Ovary (tissue), 3 donors: Measurements from ENCODE around the gene SMURF1.

Experiments used
- CTCF ChIP-seq, 3 donors: fragments of 450-650 bp in 2 of 3; fragments of 200-600 bp in 1 of 3; IDR thresholded peaks; one replicate each; pipeline versions ENCODE4 v1.5.1 to v1.8.0; 2016 to 2022; ENCODE audit warnings: antibody characterized with exemption in 3 of 3, mild to moderate bottlenecking in 1 of 3
- EP300 ChIP-seq: sonication (generic); formaldehyde crosslinking; IDR thresholded peaks from one replicate; pipeline ENCODE4 v1.6.1; 2017; ENCODE audit warnings: antibody characterized with exemption
- POLR2A ChIP-seq: fragments of 450-650 bp; IDR thresholded peaks from one replicate; pipeline ENCODE4 v1.6.1; 2017; ENCODE audit warnings: antibody characterized with exemption, mild to moderate bottlenecking, moderate library complexity
- donor health status: DM: no; HTN: no; CAD: no.

GRCh38 chr7:99188221-99188620, 44.3 kb upstream of the SMURF1 start:
- no peak for TF ChIP-seq CTCF (IDR thresholded peaks at IDR 0.05)
- no peak for TF ChIP-seq POLR2A
- no peak for TF ChIP-seq EP300
